GM23338 (cell line): ENCODE data around the gene SNCB. TPM values are rescaled to one million over a fixed set of nuclear protein-coding genes. Genes with fewer than 3 reads are reported as not detected.

Source experiments
- ATAC-seq: fragments of 200-7000 bp; cut with Tn5 transposase; 3 replicates; pipeline ENCODE4 v1.9.1; 2020
- DNase-seq: peaks from one replicate; pipeline ENCODE4 v3.0.0-alpha.2; 2015; ENCODE audit warnings: low spot score
- H2AFZ ChIP-seq: fragments of 200-600 bp; sonication (generic); 2 replicates; pipeline ENCODE4 v1.8.0; 2016; ENCODE audit warnings: antibody characterized with exemption, mild to moderate bottlenecking, moderate library complexity
- H3F3A ChIP-seq: fragments of 200-600 bp; sonication (generic); replicated peaks from 2 replicates; pipeline ENCODE4 v1.8.0; 2017; ENCODE audit warnings: antibody characterized with exemption, mixed run types, low read depth
- H3K27ac ChIP-seq: fragments of 200-600 bp; sonication (generic); 2 replicates; pipeline ENCODE4 v1.6.1; 2016; ENCODE audit warnings: low read depth
- H3K27me3 ChIP-seq: fragments of 200-600 bp; sonication (generic); 2 replicates; pipeline ENCODE4 v1.8.0; 2016; ENCODE audit warnings: mild to moderate bottlenecking, mixed run types, moderate library complexity; ENCODE audit not compliant: insufficient read depth
- H3K36me3 ChIP-seq: fragments of 200-600 bp; sonication (generic); 2 replicates; pipeline ENCODE4 v1.8.0; 2016; ENCODE audit warnings: mild to moderate bottlenecking; ENCODE audit not compliant: insufficient read depth
- H3K4me1 ChIP-seq: fragments of 200-600 bp; sonication (generic); 2 replicates; pipeline ENCODE4 v1.8.0; 2016; ENCODE audit warnings: mild to moderate bottlenecking, moderate library complexity; ENCODE audit not compliant: insufficient read depth
- H3K4me2 ChIP-seq: fragments of 200-600 bp; sonication (generic); 2 replicates; pipeline ENCODE4 v1.7.1; 2017; ENCODE audit warnings: mixed run types
- H3K4me3 ChIP-seq: fragments of 200-600 bp; sonication (generic); 2 replicates; pipeline ENCODE4 v1.6.1; 2016; ENCODE audit warnings: mixed run types
- H3K79me2 ChIP-seq: fragments of 200-600 bp; sonication (generic); replicated peaks from 2 replicates; pipeline ENCODE4 v1.8.0; 2017; ENCODE audit warnings: mild to moderate bottlenecking; ENCODE audit not compliant: insufficient read depth
- H3K9me2 ChIP-seq: fragments of 200-600 bp; sonication (generic); 2 replicates; pipeline ENCODE4 v1.8.0; 2017; ENCODE audit not compliant: insufficient read depth
- H4K20me1 ChIP-seq: fragments of 200-600 bp; sonication (generic); replicated peaks from 2 replicates; pipeline ENCODE4 v1.8.0; 2017; ENCODE audit warnings: mild to moderate bottlenecking; ENCODE audit not compliant: insufficient read depth
- H3K27ac Mint-ChIP-seq: 2 replicates; pipeline ENCODE4 v1.8.0; 2020; ENCODE audit warnings: inconsistent platforms, mild to moderate bottlenecking, moderate library complexity, mixed read lengths
- H3K27me3 Mint-ChIP-seq: 3 replicates; pipeline ENCODE4 v1.8.0; 2022; ENCODE audit warnings: low read depth, mild to moderate bottlenecking, moderate library complexity, mixed read lengths, inconsistent platforms; ENCODE audit not compliant: insufficient read depth, poor library complexity
- H3K36me3 Mint-ChIP-seq: 3 replicates; pipeline ENCODE4 v1.8.0; 2021; ENCODE audit warnings: low read depth, mild to moderate bottlenecking, inconsistent platforms, moderate library complexity, mixed read lengths
- H3K4me1 Mint-ChIP-seq: 3 replicates; pipeline ENCODE4 v1.8.0; 2020; ENCODE audit warnings: mild to moderate bottlenecking, inconsistent platforms, mixed read lengths
- H3K4me3 Mint-ChIP-seq: 3 replicates; pipeline ENCODE4 v1.8.0; 2021; ENCODE audit warnings: moderate library complexity, mild to moderate bottlenecking, inconsistent platforms, mixed read lengths
- H3K9me3 Mint-ChIP-seq: 3 replicates; pipeline ENCODE4 v1.8.0; 2020; ENCODE audit warnings: moderate library complexity, mild to moderate bottlenecking, inconsistent platforms, mixed read lengths
- CREB1 ChIP-seq: fragments of 250-450 bp; sonication (Bioruptor Pico); IDR thresholded peaks from 2 replicates; pipeline ENCODE4 v1.5.0; 2020; ENCODE audit warnings: low read depth, mild to moderate bottlenecking, moderate library complexity
- CTCF ChIP-seq, 2 experiments: fragments of 200-600 bp in 1 of 2; sonication (generic) in 1 of 2; conservative IDR thresholded peaks; 2 replicates each; pipeline versions ENCODE4 v1.5.1 to v1.6.1; 2016 to 2017; ENCODE audit warnings: antibody characterized with exemption in 2 of 2, low read depth in 2 of 2, mild to moderate bottlenecking in 2 of 2, moderate library complexity in 1 of 2
- ETS1 ChIP-seq: IDR thresholded peaks from 2 replicates; pipeline ENCODE4 v1.6.1; 2016; ENCODE audit warnings: antibody characterized with exemption
- EZH2 ChIP-seq: fragments of 200-600 bp; sonication (generic); IDR thresholded peaks from one replicate; pipeline ENCODE4 v1.8.0; 2017; ENCODE audit warnings: antibody characterized with exemption, mild to moderate bottlenecking, low read depth; ENCODE audit not compliant: unreplicated experiment
- EZH2phosphoT487 ChIP-seq: fragments of 200-600 bp; sonication (generic); IDR thresholded peaks from one replicate; pipeline ENCODE4 v1.8.1; 2018; ENCODE audit warnings: antibody characterized with exemption; ENCODE audit not compliant: unreplicated experiment
- JUNB ChIP-seq: IDR thresholded peaks from one replicate; pipeline ENCODE4 v1.6.1; 2016; ENCODE audit warnings: antibody characterized with exemption; ENCODE audit not compliant: unreplicated experiment
- NANOG ChIP-seq: IDR thresholded peaks from 2 replicates; pipeline ENCODE4 v1.6.1; 2016; ENCODE audit warnings: antibody characterized with exemption, borderline replicate concordance
- POLR2AphosphoS5 ChIP-seq: IDR thresholded peaks from 2 replicates; pipeline ENCODE4 v1.6.1; 2016; ENCODE audit warnings: antibody characterized with exemption, low read depth
- REST ChIP-seq: IDR thresholded peaks from one replicate; pipeline ENCODE4 v1.6.1; 2018; ENCODE audit warnings: antibody characterized with exemption; ENCODE audit not compliant: unreplicated experiment
- STAT1 ChIP-seq: IDR thresholded peaks from one replicate; pipeline ENCODE4 v1.6.1; 2016; ENCODE audit warnings: antibody characterized with exemption; ENCODE audit not compliant: unreplicated experiment
- ZNF114 ChIP-seq: fragments of 250-450 bp; sonication (Bioruptor Pico); IDR thresholded peaks from 2 replicates; pipeline ENCODE4 v1.5.0; 2020; ENCODE audit warnings: mild to moderate bottlenecking, moderate library complexity
- ZNF331 ChIP-seq: fragments of 250-450 bp; sonication (Bioruptor Pico); IDR thresholded peaks from 2 replicates; pipeline ENCODE4 v1.5.0; 2020; ENCODE audit warnings: low read depth, mild to moderate bottlenecking, moderate library complexity
- ZNF462 ChIP-seq: fragments of 250-450 bp; sonication (Bioruptor Pico); IDR thresholded peaks from 2 replicates; pipeline ENCODE4 v1.5.0; 2020; ENCODE audit warnings: mild to moderate bottlenecking, moderate library complexity
- polyA plus RNA-seq: library from polyadenylated mRNA; unstranded; fragments of >200 nt; fragmentation: Nextera tagmentation; extraction: Ambion mirVana; gene quantifications from 2 replicates; pipeline ENCODE4 v1.2.1, GENCODE V29; 2016
- total RNA-seq: library from RNA; depleted of rRNA; stranded (reverse); fragments of >200 nt; shearing (Covaris generic); gene quantifications from 2 replicates; pipeline ENCODE4 v1.2.3, GENCODE V29; 2014

SNCB gene
- total and polyA plus RNA-seq, 2 experiments from 2014 or later, result 3.6 to 13.5 TPM

GRCh38 chr5:176608142-176608705 is 22.1 kb downstream of the SNCB start:
- TF ChIP-seq JUNB, result no peak
- TF ChIP-seq ZNF462 (CRISPR knock-in tag), result no peak
- no peak for TF ChIP-seq CREB1 (CRISPR knock-in tag)
- no peak for TF ChIP-seq EZH2phosphoT487
- no peak for TF ChIP-seq ETS1
- TF ChIP-seq STAT1, result no peak
- TF ChIP-seq ZNF331 (CRISPR knock-in tag), result no peak
- TF ChIP-seq CTCF (conservative IDR thresholded peaks at IDR 0.05; ENCODE audit: low read depth in 2 of 2), result no peak
- no peak for TF ChIP-seq EZH2
- TF ChIP-seq REST, result no peak
- no peak for TF ChIP-seq POLR2AphosphoS5
- TF ChIP-seq ZNF114 (CRISPR knock-in tag), result no peak
- TF ChIP-seq NANOG, result no peak
- Histone ChIP-seq H3F3A (0 out of 2 replicates have a peak, but pooled peaks cover 11% of the 10 kb centered on the region), H3K79me2 (no peaks in the 10 kb centered on the region), H2AFZ (no peak overlapping the region), H3K4me1 (peaks cover 14% of the 10 kb centered on the region), H3K4me3 (no peak overlapping the region), H3K27me3 (peaks cover 5% of the 10 kb centered on the region), H3K9me2 (no peaks in the 10 kb centered on the region), H4K20me1 (peaks cover 22% of the 10 kb centered on the region; the same call in 1 of the 2 replicates), H3K36me3 (no peaks in the 10 kb centered on the region), H3K4me2 (0 out of 2 replicates have a peak overlapping the region, but pooled peaks have one; percentile 85), H3K27ac (no peak overlapping the region)
- Mint-ChIP-seq H3K36me3 (no peaks in the 10 kb centered on the region), H3K27me3 (peaks cover 14% of the 10 kb centered on the region), H3K4me1 (peaks cover 28% of the 10 kb centered on the region), H3K9me3 (no peaks in the 10 kb centered on the region), H3K27ac (no peak overlapping the region), H3K4me3 (peak overlapping the region; percentile 92)
- DNase-seq, result no peak
- no peak for ATAC-seq
